HPDE6-E6E7 (cell line): ENCODE results near the gene CNTNAP2.
"Not testable (repeated sequence)": the region's sequence is repeated elsewhere in the genome, so short reads cannot be mapped to it uniquely, and the experiment has no call there.

ENCODE experiments used
- DNase-seq: peaks from one replicate; pipeline ENCODE4 v3.0.0; 2011; ENCODE audit warnings: missing footprints; ENCODE audit errors: extremely low spot score

CNTNAP2 gene

DNA sequence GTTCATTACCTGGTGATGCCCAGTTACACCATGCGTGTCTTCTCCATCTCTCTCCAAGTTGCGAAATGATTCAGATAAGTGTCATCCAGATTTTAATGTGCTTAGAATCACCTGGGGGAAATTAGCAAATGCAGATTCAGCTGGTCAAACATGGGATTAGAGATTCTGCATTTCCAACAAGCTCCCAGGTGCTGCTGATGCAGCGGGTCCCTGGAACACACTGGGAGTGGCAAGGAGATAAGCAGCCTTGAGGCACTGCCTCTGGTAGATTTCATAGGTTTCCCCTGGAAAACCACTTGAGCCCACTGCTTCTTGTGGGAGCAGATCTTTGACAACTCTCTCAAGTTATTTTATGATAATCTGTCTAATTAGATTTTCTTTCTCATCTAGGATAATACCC is 2278.0 kb downstream of the CNTNAP2 start:
- no peak for DNase-seq

GRCh38 chr7:148395352-148395811 is 2278.8 kb downstream of the CNTNAP2 start:
- no peak for DNase-seq

DNA sequence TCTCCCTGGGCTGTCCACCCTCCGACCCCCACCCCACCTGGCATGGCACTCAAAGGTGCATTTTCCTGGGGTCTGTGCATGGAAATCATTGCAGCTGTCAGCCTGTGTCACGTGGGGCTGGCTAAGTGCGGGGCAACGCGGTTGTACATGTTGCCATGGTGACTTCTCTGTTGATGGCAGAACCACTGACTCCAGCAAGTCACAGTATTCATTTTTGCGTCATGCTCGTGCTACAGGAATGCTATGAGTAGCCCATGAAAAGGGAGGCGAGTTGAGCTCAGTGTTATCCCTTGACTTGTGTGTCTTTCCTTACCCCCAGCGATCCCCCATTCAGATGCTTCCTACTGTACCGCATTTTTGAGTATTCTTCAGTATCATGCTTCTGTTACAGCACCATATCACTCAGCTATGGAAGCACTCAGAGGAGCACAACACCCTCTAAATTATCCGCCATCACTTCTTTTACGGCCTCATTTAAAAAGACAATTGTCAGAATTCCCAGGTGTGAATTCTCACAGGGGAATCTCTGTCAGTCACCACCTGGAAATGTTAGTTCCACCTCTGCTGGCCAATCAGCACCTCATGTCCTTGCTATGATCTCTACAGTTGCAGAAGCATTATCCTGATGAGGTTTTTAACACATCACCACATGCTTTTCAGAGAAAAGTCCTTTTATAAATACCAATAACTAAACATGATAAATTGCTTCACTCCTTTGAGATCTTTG is 2279.6 kb downstream of the CNTNAP2 start:
- DNase-seq, result no peak

- no peak for DNase-seq
These were observed 2280.5 kb downstream of the CNTNAP2 start for GRCh38 chr7:148397056-148397455.

DNA sequence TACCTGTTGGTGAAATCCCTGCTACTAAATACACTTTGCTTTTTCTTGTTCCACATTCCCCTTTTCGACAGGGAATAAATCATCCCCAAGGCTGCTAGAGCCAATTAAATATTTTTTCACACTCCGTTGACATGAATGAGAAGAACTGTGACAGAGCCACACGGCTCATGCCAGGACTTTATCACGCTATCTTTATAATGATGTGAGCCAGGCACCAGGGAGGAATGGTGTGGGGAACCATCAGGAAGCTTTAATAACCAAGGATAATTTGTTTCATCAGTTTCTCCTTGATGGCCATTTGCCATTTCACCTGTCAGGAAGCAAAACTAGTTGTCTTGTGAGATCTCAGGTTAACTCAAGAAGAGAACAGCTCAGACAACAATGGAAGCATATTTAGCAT is 2280.9 kb downstream of the CNTNAP2 start:
- no peak for DNase-seq

GRCh38 chr7:148397985-148398384 is 2281.4 kb downstream of the CNTNAP2 start:
- DNase-seq, result no peak

GRCh38 chr7:148398844-148399365 is 2282.3 kb downstream of the CNTNAP2 start:
- no peak for DNase-seq

DNA sequence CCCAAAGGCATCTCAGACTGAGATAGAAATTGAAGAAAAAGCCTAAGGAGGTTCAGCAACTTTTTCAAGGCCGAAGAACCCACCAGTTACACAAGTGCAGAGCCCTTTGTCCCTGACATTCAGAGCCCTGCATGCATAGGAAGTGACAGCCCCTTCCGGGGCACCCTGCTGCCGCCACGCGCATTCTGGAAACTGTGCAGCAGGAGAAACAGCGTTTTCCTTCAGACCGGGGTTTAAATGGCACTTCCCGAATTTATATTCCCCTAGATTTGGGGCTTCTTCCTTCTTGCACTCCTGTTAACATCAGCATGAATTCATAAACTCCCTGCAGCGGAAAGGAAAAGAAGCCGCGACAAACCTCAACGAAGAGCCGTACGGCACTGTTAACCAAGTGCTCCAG is 2283.5 kb downstream of the CNTNAP2 start:
- DNase-seq, result no peak

GRCh38 chr7:148402159-148402558 is 2285.6 kb downstream of the CNTNAP2 start:
- peak; percentile 6 for DNase-seq

- DNase-seq, result no peak
These were observed 2286.9 kb downstream of the CNTNAP2 start for GRCh38 chr7:148403466-148403993.

- no peak for DNase-seq
These were observed 2291.7 kb downstream of the CNTNAP2 start for GRCh38 chr7:148408307-148408706.

- no peak for DNase-seq
These were observed 2294.3 kb downstream of the CNTNAP2 start for GRCh38 chr7:148410905-148411304.

DNA sequence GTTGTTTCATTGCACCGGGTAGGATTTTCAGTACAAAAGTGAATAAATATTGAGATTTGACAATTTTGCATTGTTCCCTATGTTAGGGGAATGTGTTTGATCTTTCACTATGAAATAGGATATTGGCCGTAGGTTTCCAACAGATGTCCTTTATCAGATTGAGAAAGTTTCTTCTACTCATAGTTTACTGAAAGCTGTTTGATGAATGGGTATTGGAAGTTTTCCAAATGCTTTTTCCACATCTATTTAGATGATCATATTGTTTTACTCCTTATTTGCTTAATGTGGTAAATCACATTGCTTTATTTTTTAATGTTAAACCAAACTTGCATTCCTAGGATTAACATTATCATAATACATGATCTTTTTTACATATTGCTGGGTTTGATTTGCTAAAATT is 2296.1 kb downstream of the CNTNAP2 start:
- DNase-seq, result no peak

GRCh38 chr7:148419856-148420832 is 2303.5 kb downstream of the CNTNAP2 start:
- no peak for DNase-seq

DNA sequence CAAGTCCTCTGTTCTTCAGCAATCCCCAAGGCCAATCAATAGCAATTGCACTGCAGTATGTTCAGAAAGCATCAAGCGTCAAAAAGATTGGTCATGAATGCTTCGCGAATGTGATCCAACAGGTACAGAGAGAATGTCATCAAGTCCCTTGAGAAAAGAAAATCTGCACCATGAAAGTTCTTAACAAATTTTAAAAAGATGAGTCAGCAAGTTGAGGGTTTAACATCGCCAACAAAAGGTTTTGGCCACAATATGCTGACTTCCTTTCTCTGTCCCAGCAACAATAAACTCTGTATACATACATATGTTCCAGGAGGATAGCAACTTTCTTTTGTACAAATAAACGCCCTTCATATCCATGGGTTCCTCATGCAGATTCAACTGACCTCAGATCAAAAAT is 2305.4 kb downstream of the CNTNAP2 start:
- DNase-seq, result no peak

DNA sequence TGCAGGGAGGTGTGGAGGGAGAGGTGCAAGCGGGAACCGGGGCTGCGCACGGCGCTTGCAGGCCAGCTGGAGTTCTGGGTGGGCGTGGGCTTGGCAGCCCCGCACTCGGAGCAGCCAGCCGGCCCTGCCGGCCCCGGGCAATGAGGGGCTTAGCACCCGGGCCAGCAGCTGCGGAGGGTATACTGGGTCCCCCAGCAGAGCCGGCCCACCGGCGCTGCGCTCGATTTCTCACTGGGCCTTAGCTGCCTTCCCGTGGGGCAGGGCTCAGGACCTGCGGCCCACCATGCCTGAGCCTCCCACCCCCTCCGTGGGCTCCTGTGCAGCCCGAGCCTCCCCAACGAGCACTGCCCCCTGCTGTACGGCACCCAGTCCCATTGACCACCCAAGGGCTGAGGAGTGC is 2309.8 kb downstream of the CNTNAP2 start:
- not testable (repeated sequence) for DNase-seq

GRCh38 chr7:148430690-148431089 is 2314.1 kb downstream of the CNTNAP2 start:
- not testable (repeated sequence) for DNase-seq

- DNase-seq, result no peak
These were observed 2317.1 kb downstream of the CNTNAP2 start for GRCh38 chr7:148433521-148434180.

DNA sequence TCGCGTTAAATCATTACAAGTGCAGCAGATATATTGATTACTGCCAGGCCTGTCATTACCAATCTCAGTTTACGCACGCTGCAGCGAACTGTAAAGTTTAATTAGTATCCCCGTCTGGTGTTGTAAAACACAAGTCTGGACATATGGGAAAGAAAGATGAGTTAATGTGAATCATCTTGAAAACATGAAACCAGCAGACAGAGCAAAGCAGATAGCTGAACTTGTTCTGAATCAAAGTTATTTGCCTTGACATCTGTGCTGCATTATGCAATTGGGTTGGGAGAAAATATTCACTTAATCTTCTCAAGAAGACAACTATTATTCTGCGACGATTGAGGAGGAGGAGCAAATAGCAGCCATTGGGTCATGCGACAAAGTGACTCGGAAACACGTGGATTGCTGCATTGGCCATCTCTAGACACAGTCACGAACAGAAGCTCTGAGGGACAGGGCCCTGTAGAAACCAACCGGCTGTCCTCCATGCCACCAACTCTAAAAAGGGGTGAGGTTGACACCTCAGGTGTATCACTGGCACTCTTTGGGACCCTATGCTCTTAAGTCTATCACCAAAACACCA is 2317.7 kb downstream of the CNTNAP2 start:
- peak; percentile 12 for DNase-seq

DNA sequence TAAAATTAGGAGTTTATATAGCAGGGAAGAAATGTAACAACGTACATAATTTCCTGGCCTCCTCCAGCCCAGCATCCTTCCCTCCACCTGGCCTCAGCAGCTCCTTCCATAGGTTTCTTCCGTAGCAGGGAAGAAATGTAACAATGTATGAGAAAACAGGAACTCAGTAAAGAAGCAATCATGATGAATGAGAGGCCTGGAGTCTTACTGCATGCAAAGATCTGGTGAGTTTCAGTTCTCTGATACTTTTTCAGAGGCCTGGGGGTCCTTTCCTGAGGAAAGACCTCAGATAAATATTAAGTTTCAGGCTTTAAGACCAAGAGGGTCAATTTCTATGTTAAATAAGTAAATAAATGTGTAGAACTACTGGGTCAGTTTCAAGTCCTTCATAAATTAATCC is 2318.3 kb downstream of the CNTNAP2 start:
- no peak for DNase-seq

DNA sequence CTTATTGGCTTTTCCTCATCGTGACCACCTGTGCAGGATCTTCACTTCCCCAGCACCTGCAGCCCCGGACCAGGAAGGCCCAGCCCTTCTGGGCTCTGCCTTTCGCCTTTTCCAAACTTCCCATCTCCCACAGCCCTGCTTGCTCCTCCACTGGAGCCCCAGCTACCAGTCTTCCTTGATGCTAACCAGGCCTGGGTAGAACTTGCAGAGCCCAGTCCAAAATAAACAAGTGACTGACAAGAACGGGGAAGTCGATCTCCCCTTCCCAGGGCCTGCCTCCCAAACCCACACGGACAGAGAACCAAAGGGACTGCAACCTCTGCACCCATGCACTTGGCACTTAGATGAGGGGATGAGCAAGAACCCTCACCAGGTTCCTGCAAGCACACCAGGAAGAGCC is 2319.1 kb downstream of the CNTNAP2 start:
- DNase-seq, result no peak
